Astrocyte of the cerebellum (primary cell): Measurements from ENCODE around the gene NUDT2.

Experiments used
- DNase-seq: peaks from one replicate; pipeline ENCODE4 v3.0.0-alpha.2; 2011; ENCODE audit warnings: low read depth
- H3K4me3 ChIP-seq: 2 replicates; pipeline ENCODE4 v1.5.1; 2011; ENCODE audit warnings: mild to moderate bottlenecking, low read depth, low read length, moderate library complexity
- CTCF ChIP-seq: IDR thresholded peaks from 2 replicates; pipeline ENCODE4 v1.5.1; 2012; ENCODE audit warnings: low read length, low read depth, moderate library complexity, mild to moderate bottlenecking; ENCODE audit errors: missing control alignments
- in situ Hi-C: cut with HindIII; loops from 2 replicates; pipeline ENCODE4 v1.10.0; 2017; ENCODE audit warnings: low sequenced_read_pairs

The NUDT2 gene

GRCh38 chr9:34380511-34381315, 51.3 kb downstream of the NUDT2 start:
- no peak for DNase-seq
- TF ChIP-seq CTCF = no peak
- peak overlapping the region; percentile 38 for H3K4me3 ChIP-seq
- in situ Hi-C loops = no loop called here

GRCh38 chr9:34381323-34381722, 52.0 kb downstream of the NUDT2 start:
- in situ Hi-C loops = no loop called here
- no peak for DNase-seq
- TF ChIP-seq CTCF = no peak
- peak overlapping the region; percentile 38 for H3K4me3 ChIP-seq

GRCh38 chr9:34382054-34382453, 52.7 kb downstream of the NUDT2 start:
- TF ChIP-seq CTCF = no peak
- in situ Hi-C loops = no loop called here
- H3K4me3 ChIP-seq = no peak overlapping the region
- no peak for DNase-seq

- TF ChIP-seq CTCF = no peak
- no peak overlapping the region for H3K4me3 ChIP-seq
- DNase-seq = no peak
- in situ Hi-C loops = no loop called here
These were observed 53.5 kb downstream of the NUDT2 start for GRCh38 chr9:34382879-34383278.

- in situ Hi-C loops = no loop called here
- no peak for DNase-seq
- no peak for TF ChIP-seq CTCF
- H3K4me3 ChIP-seq = no peak overlapping the region
These were observed 54.5 kb downstream of the NUDT2 start for GRCh38 chr9:34383904-34384303.

GRCh38 chr9:34384368-34385165, 55.2 kb downstream of the NUDT2 start:
- TF ChIP-seq CTCF = no peak
- in situ Hi-C loops = no loop called here
- DNase-seq = no peak
- H3K4me3 ChIP-seq = no peak overlapping the region
